Nephron (organoid): ENCODE data around the gene HLA-DPB1.

Experiments used
- H3K27ac Mint-ChIP-seq, 3 experiments: 2 replicates each; pipeline ENCODE4 v1.8.0; 2020; ENCODE audit warnings: mixed read lengths in 3 of 3, mild to moderate bottlenecking in 2 of 3, moderate library complexity in 1 of 3
- H3K27me3 Mint-ChIP-seq: 2 replicates; pipeline ENCODE4 v1.8.0; 2021; ENCODE audit warnings: low read depth, mild to moderate bottlenecking, moderate library complexity, mixed read lengths
- H3K36me3 Mint-ChIP-seq: 2 replicates; pipeline ENCODE4 v1.8.0; 2020; ENCODE audit warnings: low read depth, mixed read lengths
- H3K4me1 Mint-ChIP-seq: 2 replicates; pipeline ENCODE4 v1.8.0; 2020; ENCODE audit warnings: mixed read lengths
- H3K4me3 Mint-ChIP-seq, 3 experiments: 2 replicates each; pipeline ENCODE4 v1.8.0; 2020; ENCODE audit warnings: mild to moderate bottlenecking in 3 of 3, mixed read lengths in 3 of 3, moderate library complexity in 2 of 3
- H3K9me3 Mint-ChIP-seq: 2 replicates; pipeline ENCODE4 v1.8.0; 2020; ENCODE audit warnings: mixed read lengths
- CTCF ChIP-seq, 3 experiments: fragments of 200-600 bp; sonication (generic); IDR thresholded peaks; one replicate each; pipeline ENCODE4 v1.5.0; 2021; ENCODE audit warnings: antibody characterized with exemption in 3 of 3; ENCODE audit not compliant: unreplicated experiment in 3 of 3

Gene HLA-DPB1

GRCh38 chr6:33073431-33073871, 2.3 kb upstream of the HLA-DPB1 start, which contains the start of gene HLA-DPA1:
TSS of gene HLA-DPA1 (minus strand) at chr6:33073649.
- TF ChIP-seq CTCF (IDR thresholded peaks at IDR 0.05; ENCODE audit: unreplicated experiment in 3 of 3), result no peak
- Mint-ChIP-seq H3K9me3 (no peaks in the 10 kb centered on the region), H3K27ac (no peak within 1 kb of the TSS)

DNA sequence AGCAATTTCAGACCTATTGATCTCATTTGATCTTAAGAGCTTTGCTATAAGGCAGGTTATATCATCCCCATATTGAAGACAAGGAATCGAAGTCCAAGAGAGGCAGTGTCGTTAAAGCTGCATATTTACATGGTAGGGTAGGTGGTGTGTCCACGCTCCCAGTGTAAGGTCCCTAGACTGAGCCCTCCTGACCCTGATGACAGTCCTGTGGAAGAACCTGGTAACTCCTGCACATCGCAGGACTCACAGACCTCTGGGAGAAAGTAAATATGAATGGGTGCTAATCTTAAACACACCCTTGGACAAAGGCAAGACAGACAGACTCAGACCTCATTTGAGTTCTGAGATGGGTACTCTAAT, 602 bp upstream of the HLA-DPB1 start:
- H3K27ac Mint-ChIP-seq, result no peak overlapping the region
- H3K4me1 Mint-ChIP-seq, result peaks cover 3% of the 10 kb centered on the region
- no peaks in the 10 kb centered on the region for H3K36me3 Mint-ChIP-seq
- TF ChIP-seq CTCF (IDR thresholded peaks at IDR 0.05; ENCODE audit: unreplicated experiment in 3 of 3), result no peak
- no peak overlapping the region for H3K4me3 Mint-ChIP-seq
- H3K27me3 Mint-ChIP-seq, result peaks cover 26% of the 10 kb centered on the region
- no peaks in the 10 kb centered on the region for H3K9me3 Mint-ChIP-seq

More at GRCh38 chr6:33073431-33073871, 2.3 kb upstream of the HLA-DPB1 start, which contains the start of gene HLA-DPA1:
- Mint-ChIP-seq H3K4me3 (no peak within 1 kb of the TSS), H3K36me3 (no peaks in the 10 kb centered on the region), H3K27me3 (peaks cover 22% of the 10 kb centered on the region), H3K4me1 (no peaks in the 10 kb centered on the region)

- Mint-ChIP-seq H3K36me3 (no peaks in the 10 kb centered on the region), H3K9me3 (no peaks in the 10 kb centered on the region), H3K4me1 (peaks cover 8% of the 10 kb centered on the region), H3K27ac (no peak overlapping the region), H3K4me3 (no peak overlapping the region), H3K27me3 (peaks cover 30% of the 10 kb centered on the region)
- TF ChIP-seq CTCF (IDR thresholded peaks at IDR 0.05; ENCODE audit: unreplicated experiment in 3 of 3), result no peak
These were observed 680 bp downstream of the HLA-DPB1 start for GRCh38 chr6:33076406-33076934.

DNA sequence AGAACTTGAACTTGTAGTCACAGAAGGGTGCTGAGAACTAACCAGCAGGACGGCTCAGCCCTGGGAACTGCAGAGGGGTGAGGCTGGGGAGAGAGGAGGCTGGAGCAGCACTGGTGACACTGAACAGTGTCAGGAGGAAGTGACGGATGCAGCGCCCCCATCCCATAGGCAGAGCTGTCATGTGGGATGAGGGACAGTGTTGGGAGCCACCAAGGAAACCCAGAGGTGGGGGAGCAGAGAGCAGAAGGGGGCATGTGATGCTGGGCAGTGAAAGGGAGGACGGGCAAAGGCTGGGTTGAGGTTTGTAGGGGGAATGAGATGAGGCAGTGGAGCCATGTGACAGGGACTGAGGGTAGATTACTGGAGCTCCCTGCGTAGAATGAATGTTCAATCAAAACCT, 2.1 kb downstream of the HLA-DPB1 start:
- Mint-ChIP-seq H3K36me3 (no peaks in the 10 kb centered on the region), H3K27ac (no peak overlapping the region), H3K4me1 (peaks cover 8% of the 10 kb centered on the region), H3K27me3 (peaks cover 33% of the 10 kb centered on the region), H3K4me3 (no peak overlapping the region), H3K9me3 (no peaks in the 10 kb centered on the region)
- TF ChIP-seq CTCF (IDR thresholded peaks at IDR 0.05; ENCODE audit: unreplicated experiment in 3 of 3), result no peak

DNA sequence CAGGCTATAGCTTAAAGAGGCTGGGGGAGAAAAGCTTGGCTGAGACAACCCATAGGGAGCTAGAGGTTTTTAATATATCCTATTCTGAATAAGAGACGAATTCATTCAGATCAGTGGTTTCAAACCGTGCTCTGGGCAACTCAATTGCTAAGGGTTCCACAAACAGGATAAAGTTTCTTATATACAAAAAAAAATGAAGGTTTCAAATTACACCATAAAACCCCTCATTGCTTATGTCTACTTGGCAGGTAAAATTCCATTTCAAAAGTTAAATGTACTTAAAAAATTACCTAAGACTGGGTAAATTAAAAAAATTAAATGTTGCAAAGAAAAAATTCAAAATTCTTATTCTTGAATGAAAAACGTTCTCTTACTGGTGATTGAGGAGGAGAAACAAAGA, 2.7 kb downstream of the HLA-DPB1 start:
- peaks cover 30% of the 10 kb centered on the region for H3K27me3 Mint-ChIP-seq
- H3K27ac Mint-ChIP-seq, result no peak overlapping the region
- H3K36me3 Mint-ChIP-seq, result no peaks in the 10 kb centered on the region
- peak overlapping the region; percentile 40 to 64 (median 60) for H3K4me3 Mint-ChIP-seq
- no peak for TF ChIP-seq CTCF (IDR thresholded peaks at IDR 0.05; ENCODE audit: unreplicated experiment in 3 of 3)
- peaks cover 8% of the 10 kb centered on the region for H3K4me1 Mint-ChIP-seq
- no peaks in the 10 kb centered on the region for H3K9me3 Mint-ChIP-seq

GRCh38 chr6:33078919-33079521, 3.2 kb downstream of the HLA-DPB1 start:
- H3K4me3 Mint-ChIP-seq, result peak overlapping the region; percentile 45 to 64 (median 60)
- H3K4me1 Mint-ChIP-seq, result peaks cover 8% of the 10 kb centered on the region
- TF ChIP-seq CTCF (IDR thresholded peaks at IDR 0.05; ENCODE audit: unreplicated experiment in 3 of 3), result no peak
- no peak overlapping the region for H3K27ac Mint-ChIP-seq
- no peaks in the 10 kb centered on the region for H3K9me3 Mint-ChIP-seq
- peaks cover 27% of the 10 kb centered on the region for H3K27me3 Mint-ChIP-seq
- no peaks in the 10 kb centered on the region for H3K36me3 Mint-ChIP-seq
